GM15510 (cell line): ENCODE data around the gene ZNG1F.
"Not testable (repeated sequence)": the region's sequence is repeated elsewhere in the genome, so short reads cannot be mapped to it uniquely, and the experiment has no call there.

Source experiments
- POLR2A ChIP-seq: IDR thresholded peaks from 3 replicates; pipeline ENCODE4 v1.6.1; 2011; ENCODE audit warnings: borderline replicate concordance; ENCODE audit not compliant: insufficient read length; ENCODE audit errors: extremely low read depth

The ZNG1F gene

DNA sequence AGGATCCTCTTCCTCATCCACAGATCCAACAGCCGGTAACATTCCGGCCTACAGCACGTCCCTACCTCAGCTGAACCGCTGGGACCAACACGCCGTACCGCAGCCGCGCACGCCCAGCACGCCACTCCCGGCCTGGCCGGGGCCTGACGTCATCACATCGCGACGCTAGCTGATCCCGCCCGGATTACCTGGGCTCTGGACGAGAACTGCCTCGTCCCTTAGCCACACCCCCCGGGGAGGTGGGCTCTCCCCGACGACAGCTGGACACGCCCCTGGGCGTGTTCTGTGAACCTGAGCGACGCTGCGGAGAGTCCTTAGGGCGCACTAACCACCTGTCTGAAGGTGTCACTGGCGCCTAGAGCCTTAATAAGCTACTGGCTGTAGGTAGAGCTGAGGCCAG, at the start of gene ZNG1F:
Gene ZNG1F, minus strand, starts transcription at position 101 of the 400 bp plus-strand sequence. Its CDS starts 59 bp downstream, at position 42.
- not testable (repeated sequence) for TF ChIP-seq POLR2A

DNA sequence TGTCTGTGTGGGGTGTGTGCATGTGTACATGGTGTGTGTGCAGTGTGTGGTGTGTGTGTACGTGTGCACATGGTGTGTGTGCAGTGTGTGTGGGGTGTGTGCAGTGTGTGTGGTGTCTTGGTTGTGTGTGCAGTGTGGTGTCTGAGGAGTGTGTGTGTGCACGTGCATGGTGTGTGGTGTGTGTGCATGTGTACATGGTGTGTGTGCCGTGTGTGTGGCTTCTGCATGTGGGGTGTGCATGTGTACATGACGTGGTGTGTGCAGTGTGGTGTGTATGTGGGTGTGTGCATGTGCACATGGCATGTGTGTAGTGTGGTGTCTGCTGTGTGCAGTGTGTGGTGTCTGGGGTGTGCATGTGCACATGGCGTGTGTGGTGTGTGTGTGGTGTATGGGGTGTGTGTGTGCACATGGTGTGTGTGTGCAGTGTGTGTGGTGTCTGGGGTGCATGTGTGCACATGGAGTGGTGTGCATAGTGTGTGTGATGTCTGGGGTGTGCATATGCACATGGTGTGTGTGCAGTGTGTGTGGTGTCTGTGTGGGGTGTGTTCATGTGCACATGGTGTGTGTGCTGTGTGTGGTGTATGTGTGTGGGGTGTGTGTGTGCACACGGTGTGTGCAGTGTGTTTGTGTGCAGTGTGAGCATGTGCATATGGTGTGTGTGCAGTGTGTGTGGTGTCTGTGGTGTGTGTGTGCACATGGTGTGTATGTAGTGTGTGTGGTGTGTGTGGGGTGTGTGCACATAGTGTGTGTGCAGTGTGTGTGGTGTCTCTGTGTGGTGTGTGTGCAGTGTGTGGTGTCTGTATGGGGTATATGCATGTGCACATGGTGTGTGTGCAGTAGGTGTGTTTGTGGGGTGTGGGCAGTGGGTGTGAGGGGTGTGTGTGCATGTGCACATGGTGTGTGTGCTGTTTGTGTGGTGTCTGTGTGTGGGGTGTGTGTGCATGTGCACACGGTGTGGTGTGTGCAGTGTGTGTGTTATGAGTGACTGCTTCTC, 40.6 kb upstream of the ZNG1F start:
- TF ChIP-seq POLR2A = no peak

DNA sequence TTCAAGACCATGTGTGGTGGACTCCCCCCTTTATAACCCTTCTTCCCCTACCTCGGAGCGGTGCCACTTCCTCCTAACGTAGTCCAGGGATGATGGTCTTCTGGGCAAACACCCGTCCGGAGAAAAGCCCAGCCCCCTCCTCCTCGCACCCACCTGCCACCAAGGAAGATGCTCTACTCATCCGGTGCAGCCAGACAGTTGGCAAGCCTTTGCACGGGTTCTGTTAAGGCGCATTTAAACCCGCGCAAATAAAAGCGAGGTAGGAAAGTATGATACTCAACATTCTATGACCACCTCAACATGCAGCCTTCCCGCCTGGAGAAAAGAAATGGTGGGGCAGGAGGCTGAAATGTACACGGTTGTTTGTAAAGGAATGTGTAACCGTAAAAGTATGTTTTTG, 60.5 kb downstream of the ZNG1F start, which contains the start of gene FOXD4L6:
Gene FOXD4L6, minus strand, starts transcription at position 101 of the 400 bp plus-strand sequence. CDS start 298 bp downstream, outside the sequence.
- TF ChIP-seq POLR2A = not testable (repeated sequence)
